ENCODE results near the gene FAM184A. TPM values are rescaled to one million over a fixed set of nuclear protein-coding genes. Genes with fewer than 3 reads are reported as not detected.

FAM184A gene
- total and polyA plus RNA-seq, 2 experiments from 2014 or later: 13.7 to 18.6 TPM

DNA sequence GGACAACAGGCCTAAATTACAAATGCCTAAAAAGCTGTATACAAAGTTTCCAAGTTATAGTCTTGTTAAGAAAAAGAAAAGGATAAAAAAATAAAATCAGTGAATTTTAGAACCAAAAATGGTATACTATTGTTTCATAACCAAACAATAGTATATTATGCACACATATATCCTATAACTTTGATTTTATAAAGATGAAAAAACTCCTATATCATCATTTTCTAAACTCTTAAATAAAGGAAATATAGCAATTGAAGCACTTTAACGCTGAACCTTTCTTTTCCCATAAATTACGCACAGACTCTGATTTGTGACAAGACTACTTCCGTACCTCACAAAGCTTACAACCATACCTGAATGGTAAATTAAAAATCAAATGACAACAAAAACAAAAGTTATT is 107.6 kb downstream of the FAM184A start:
- Histone ChIP-seq H3F3A (replicated peaks; ENCODE audit: low read depth) (no peaks in the 10 kb centered on the region), H3K4me2 (no peak overlapping the region), H3K36me3 (ENCODE audit: insufficient read depth) (no peaks in the 10 kb centered on the region), H3K4me3 (no peak overlapping the region), H4K20me1 (replicated peaks; ENCODE audit: insufficient read depth) (no peaks in the 10 kb centered on the region), H3K27ac (ENCODE audit: low read depth) (no peak overlapping the region), H3K9me2 (ENCODE audit: insufficient read depth) (no peaks in the 10 kb centered on the region), H3K4me1 (ENCODE audit: insufficient read depth) (peaks cover 19% of the 10 kb centered on the region), H3K27me3 (ENCODE audit: insufficient read depth) (no peaks in the 10 kb centered on the region), H2AFZ (no peak overlapping the region), H3K79me2 (replicated peaks; ENCODE audit: insufficient read depth) (no peaks in the 10 kb centered on the region)
- no peak for TF ChIP-seq CTCF (conservative IDR thresholded peaks at IDR 0.05; ENCODE audit: low read depth in 2 of 2)
- no peak for TF ChIP-seq ZNF114 (CRISPR knock-in tag; IDR thresholded peaks at IDR 0.05)
- no peak for TF ChIP-seq JUNB (IDR thresholded peaks at IDR 0.05; ENCODE audit: unreplicated experiment)
- TF ChIP-seq, protein P1, sequence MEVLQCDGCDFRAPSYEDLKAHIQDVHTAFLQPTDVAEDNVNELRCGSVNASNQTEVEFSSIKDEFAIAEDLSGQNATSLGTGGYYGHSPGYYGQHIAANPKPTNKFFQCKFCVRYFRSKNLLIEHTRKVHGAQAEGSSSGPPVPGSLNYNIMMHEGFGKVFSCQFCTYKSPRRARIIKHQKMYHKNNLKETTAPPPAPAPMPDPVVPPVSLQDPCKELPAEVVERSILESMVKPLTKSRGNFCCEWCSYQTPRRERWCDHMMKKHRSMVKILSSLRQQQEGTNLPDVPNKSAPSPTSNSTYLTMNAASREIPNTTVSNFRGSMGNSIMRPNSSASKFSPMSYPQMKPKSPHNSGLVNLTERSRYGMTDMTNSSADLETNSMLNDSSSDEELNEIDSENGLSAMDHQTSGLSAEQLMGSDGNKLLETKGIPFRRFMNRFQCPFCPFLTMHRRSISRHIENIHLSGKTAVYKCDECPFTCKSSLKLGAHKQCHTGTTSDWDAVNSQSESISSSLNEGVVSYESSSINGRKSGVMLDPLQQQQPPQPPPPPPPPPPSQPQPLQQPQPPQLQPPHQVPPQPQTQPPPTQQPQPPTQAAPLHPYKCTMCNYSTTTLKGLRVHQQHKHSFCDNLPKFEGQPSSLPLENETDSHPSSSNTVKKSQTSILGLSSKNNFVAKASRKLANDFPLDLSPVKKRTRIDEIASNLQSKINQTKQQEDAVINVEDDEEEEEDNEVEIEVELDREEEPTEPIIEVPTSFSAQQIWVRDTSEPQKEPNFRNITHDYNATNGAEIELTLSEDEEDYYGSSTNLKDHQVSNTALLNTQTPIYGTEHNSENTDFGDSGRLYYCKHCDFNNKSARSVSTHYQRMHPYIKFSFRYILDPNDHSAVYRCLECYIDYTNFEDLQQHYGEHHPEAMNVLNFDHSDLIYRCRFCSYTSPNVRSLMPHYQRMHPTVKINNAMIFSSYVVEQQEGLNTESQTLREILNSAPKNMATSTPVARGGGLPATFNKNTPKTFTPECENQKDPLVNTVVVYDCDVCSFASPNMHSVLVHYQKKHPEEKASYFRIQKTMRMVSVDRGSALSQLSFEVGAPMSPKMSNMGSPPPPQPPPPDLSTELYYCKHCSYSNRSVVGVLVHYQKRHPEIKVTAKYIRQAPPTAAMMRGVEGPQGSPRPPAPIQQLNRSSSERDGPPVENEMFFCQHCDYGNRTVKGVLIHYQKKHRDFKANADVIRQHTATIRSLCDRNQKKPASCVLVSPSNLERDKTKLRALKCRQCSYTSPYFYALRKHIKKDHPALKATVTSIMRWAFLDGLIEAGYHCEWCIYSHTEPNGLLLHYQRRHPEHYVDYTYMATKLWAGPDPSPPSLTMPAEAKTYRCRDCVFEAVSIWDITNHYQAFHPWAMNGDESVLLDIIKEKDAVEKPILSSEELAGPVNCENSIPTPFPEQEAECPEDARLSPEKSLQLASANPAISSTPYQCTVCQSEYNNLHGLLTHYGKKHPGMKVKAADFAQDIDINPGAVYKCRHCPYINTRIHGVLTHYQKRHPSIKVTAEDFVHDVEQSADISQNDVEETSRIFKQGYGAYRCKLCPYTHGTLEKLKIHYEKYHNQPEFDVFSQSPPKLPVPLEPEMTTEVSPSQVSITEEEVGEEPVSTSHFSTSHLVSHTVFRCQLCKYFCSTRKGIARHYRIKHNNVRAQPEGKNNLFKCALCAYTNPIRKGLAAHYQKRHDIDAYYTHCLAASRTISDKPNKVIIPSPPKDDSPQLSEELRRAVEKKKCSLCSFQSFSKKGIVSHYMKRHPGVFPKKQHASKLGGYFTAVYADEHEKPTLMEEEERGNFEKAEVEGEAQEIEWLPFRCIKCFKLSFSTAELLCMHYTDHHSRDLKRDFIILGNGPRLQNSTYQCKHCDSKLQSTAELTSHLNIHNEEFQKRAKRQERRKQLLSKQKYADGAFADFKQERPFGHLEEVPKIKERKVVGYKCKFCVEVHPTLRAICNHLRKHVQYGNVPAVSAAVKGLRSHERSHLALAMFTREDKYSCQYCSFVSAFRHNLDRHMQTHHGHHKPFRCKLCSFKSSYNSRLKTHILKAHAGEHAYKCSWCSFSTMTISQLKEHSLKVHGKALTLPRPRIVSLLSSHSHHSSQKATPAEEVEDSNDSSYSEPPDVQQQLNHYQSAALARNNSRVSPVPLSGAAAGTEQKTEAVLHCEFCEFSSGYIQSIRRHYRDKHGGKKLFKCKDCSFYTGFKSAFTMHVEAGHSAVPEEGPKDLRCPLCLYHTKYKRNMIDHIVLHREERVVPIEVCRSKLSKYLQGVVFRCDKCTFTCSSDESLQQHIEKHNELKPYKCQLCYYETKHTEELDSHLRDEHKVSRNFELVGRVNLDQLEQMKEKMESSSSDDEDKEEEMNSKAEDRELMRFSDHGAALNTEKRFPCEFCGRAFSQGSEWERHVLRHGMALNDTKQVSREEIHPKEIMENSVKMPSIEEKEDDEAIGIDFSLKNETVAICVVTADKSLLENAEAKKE (CRISPR knock-in tag; IDR thresholded peaks at IDR 0.05): no peak
- TF ChIP-seq POLR2AphosphoS5 (IDR thresholded peaks at IDR 0.05; ENCODE audit: low read depth): no peak
- no peak for TF ChIP-seq CREB1 (CRISPR knock-in tag; IDR thresholded peaks at IDR 0.05; ENCODE audit: low read depth)
- TF ChIP-seq NANOG (IDR thresholded peaks at IDR 0.05; ENCODE audit: borderline replicate concordance): no peak
- TF ChIP-seq REST (IDR thresholded peaks at IDR 0.05; ENCODE audit: unreplicated experiment): no peak
- no peak for TF ChIP-seq EZH2phosphoT487 (IDR thresholded peaks at IDR 0.05; ENCODE audit: unreplicated experiment)
- no peak for TF ChIP-seq EZH2 (IDR thresholded peaks at IDR 0.05; ENCODE audit: low read depth, unreplicated experiment)
- TF ChIP-seq ZNF331 (CRISPR knock-in tag; IDR thresholded peaks at IDR 0.05; ENCODE audit: low read depth): no peak
- TF ChIP-seq STAT1 (IDR thresholded peaks at IDR 0.05; ENCODE audit: unreplicated experiment): no peak
- TF ChIP-seq ETS1 (IDR thresholded peaks at IDR 0.05): no peak
- Mint-ChIP-seq H3K9me3 (no peaks in the 10 kb centered on the region), H3K27me3 (ENCODE audit: insufficient read depth, low read depth, poor library complexity) (peaks cover 1% of the 10 kb centered on the region), H3K4me3 (no peak overlapping the region), H3K4me1 (peaks cover 22% of the 10 kb centered on the region), H3K36me3 (ENCODE audit: low read depth) (no peaks in the 10 kb centered on the region), H3K27ac (no peak overlapping the region)
- no peak for DNase-seq (ENCODE audit: low spot score)
- ATAC-seq: no peak

Measured in GM23338 (cell line).